ENCODE data around the gene SSNA1. TPM values are rescaled to one million over a fixed set of nuclear protein-coding genes. Genes with fewer than 3 reads are reported as not detected.

SSNA1 gene
- total RNA-seq, 1 donor from 2014 or later = 29.4 TPM

Other genes starting within 250 kb of the SSNA1 start
- 112 TPM for gene FBXW5, start 243.9 kb upstream of the SSNA1 start, total RNA-seq
- 411 TPM for gene C8G, start 243.4 kb upstream of the SSNA1 start, total RNA-seq
- gene LCN12, start 236.4 kb upstream of the SSNA1 start, total RNA-seq = 30.3 TPM
- gene PTGDS, start 211.2 kb upstream of the SSNA1 start, total RNA-seq = 5.2 TPM
- gene LCNL1, start 205.7 kb upstream of the SSNA1 start, total RNA-seq = not detected
- 27.3 TPM for gene PAXX, start 196.3 kb upstream of the SSNA1 start, total RNA-seq
- not detected for gene CLIC3, start 192.1 kb upstream of the SSNA1 start, total RNA-seq
- gene ABCA2, start 160.4 kb upstream of the SSNA1 start, total RNA-seq = 61.2 TPM
- 0.08 TPM for gene FUT7, start 156.6 kb upstream of the SSNA1 start, total RNA-seq
- gene NPDC1, start 142.5 kb upstream of the SSNA1 start, total RNA-seq = 16.6 TPM
- gene ENTPD2, start 134.6 kb upstream of the SSNA1 start, total RNA-seq = 1.7 TPM
- 0.15 TPM for gene SAPCD2, start 118.1 kb upstream of the SSNA1 start, total RNA-seq
- 1.8 TPM for gene UAP1L1, start 111.2 kb upstream of the SSNA1 start, total RNA-seq
- 27.4 TPM for gene MAN1B1, start 101.7 kb upstream of the SSNA1 start, total RNA-seq
- gene DPP7, start 73.9 kb upstream of the SSNA1 start, total RNA-seq = 87.0 TPM
- gene GRIN1, start 49.5 kb upstream of the SSNA1 start, total RNA-seq = not detected
- not detected for gene LRRC26, start 18.6 kb upstream of the SSNA1 start, total RNA-seq
- not detected for gene TMEM210, start 16.6 kb upstream of the SSNA1 start, total RNA-seq
- gene ANAPC2, start 116 bp upstream of the SSNA1 start, total RNA-seq = 35.5 TPM
- gene TPRN, start 12.1 kb downstream of the SSNA1 start, total RNA-seq = 13.7 TPM
- 24.5 TPM for gene TMEM203, start 17.0 kb downstream of the SSNA1 start, total RNA-seq
- 10.1 TPM for gene NDOR1, start 17.0 kb downstream of the SSNA1 start, total RNA-seq
- gene RNF208, start 33.6 kb downstream of the SSNA1 start, total RNA-seq = 7.3 TPM
- gene CYSRT1, start 36.5 kb downstream of the SSNA1 start, total RNA-seq = 0.81 TPM
- gene RNF224, start 38.8 kb downstream of the SSNA1 start, total RNA-seq = not detected
- not detected for gene SLC34A3, start 42.2 kb downstream of the SSNA1 start, total RNA-seq
- 123 TPM for gene TUBB4B, start 52.6 kb downstream of the SSNA1 start, total RNA-seq
- not detected for gene STPG3, start 62.6 kb downstream of the SSNA1 start, total RNA-seq
- gene NELFB, start 66.7 kb downstream of the SSNA1 start, total RNA-seq = 22.2 TPM
- 3.6 TPM for gene TOR4A, start 89.0 kb downstream of the SSNA1 start, total RNA-seq
- 1.3 TPM for gene NRARP, start 113.6 kb downstream of the SSNA1 start, total RNA-seq
- gene EXD3, start 234.5 kb downstream of the SSNA1 start, total RNA-seq = 19.3 TPM
- 6.0 TPM for gene NOXA1, start 234.7 kb downstream of the SSNA1 start, total RNA-seq